NOMO-1 treated with dmso at 0.1 percent for 144 hours (cell line): ENCODE data around the gene OR56B4.
A peak's percentile ranks its signal among the peaks of the same experiment; 100 is the strongest.
"Not testable (repeated sequence)": the region's sequence is repeated elsewhere in the genome, so short reads cannot be mapped to it uniquely, and the experiment has no call there.

Source experiments
- DNase-seq: peaks from one replicate; lab custom pipeline; 2025; ENCODE audit not compliant: unreplicated experiment; lab: John Stamatoyannopoulos, UW

The OR56B4 gene

GRCh38 chr11:6107384-6107783 lies at the start of gene OR56B4:
OR56B4 (plus strand) TSS chr11:6107684; CDS start chr11:6107779, 95 bp downstream.
- not testable (repeated sequence) for DNase-seq

GRCh38 chr11:6061475-6061874 lies 46.0 kb upstream of the OR56B4 start:
- no peak for DNase-seq

- no peak for DNase-seq
Observed at GRCh38 chr11:6062691-6063358, 44.7 kb upstream of the OR56B4 start.

- DNase-seq = no peak
Observed at GRCh38 chr11:6067502-6067901, 40.0 kb upstream of the OR56B4 start.

GRCh38 chr11:6076443-6076842 lies 31.0 kb upstream of the OR56B4 start:
- DNase-seq = not testable (repeated sequence)

- DNase-seq = no peak
Observed at GRCh38 chr11:6077723-6078122, 29.8 kb upstream of the OR56B4 start.

GRCh38 chr11:6079463-6079862 lies 28.0 kb upstream of the OR56B4 start:
- DNase-seq = no peak

- DNase-seq = no peak
Observed at GRCh38 chr11:6083129-6083528, 24.4 kb upstream of the OR56B4 start.

- no peak for DNase-seq
Observed at GRCh38 chr11:6084587-6084986, 22.9 kb upstream of the OR56B4 start.

- DNase-seq = no peak
Observed at GRCh38 chr11:6094186-6094585, 13.3 kb upstream of the OR56B4 start.

- no peak for DNase-seq
Observed at GRCh38 chr11:6095798-6096197, 11.7 kb upstream of the OR56B4 start.

GRCh38 chr11:6096417-6096816 lies 11.1 kb upstream of the OR56B4 start:
- no peak for DNase-seq

- no peak for DNase-seq
Observed at GRCh38 chr11:6099577-6099976, 7.9 kb upstream of the OR56B4 start.

- peak; percentile 20 for DNase-seq
Observed at GRCh38 chr11:6110011-6110410, 2.5 kb downstream of the OR56B4 start.

GRCh38 chr11:6111673-6112072 lies 4.2 kb downstream of the OR56B4 start:
- no peak for DNase-seq

GRCh38 chr11:6116638-6117037 lies 9.2 kb downstream of the OR56B4 start:
- DNase-seq = no peak

- no peak for DNase-seq
Observed at GRCh38 chr11:6124245-6124644, 16.8 kb downstream of the OR56B4 start.

GRCh38 chr11:6127881-6128280 lies 20.4 kb downstream of the OR56B4 start:
- no peak for DNase-seq

- DNase-seq = no peak
Observed at GRCh38 chr11:6129011-6129410, 21.5 kb downstream of the OR56B4 start.

GRCh38 chr11:6129635-6130034 lies 22.2 kb downstream of the OR56B4 start:
- DNase-seq = peak; percentile 40

- no peak for DNase-seq
Observed at GRCh38 chr11:6132431-6132830, 24.9 kb downstream of the OR56B4 start.

- DNase-seq = not testable (repeated sequence)
Observed at GRCh38 chr11:6135936-6136335, 28.5 kb downstream of the OR56B4 start.

GRCh38 chr11:6142936-6143335 lies 35.5 kb downstream of the OR56B4 start:
- no peak for DNase-seq
